Mesenchymal stem cell (in vitro differentiated cells and primary cell): Measurements from ENCODE around the gene PANK2.

Experiments
- DNase-seq: peaks from one replicate; pipeline ENCODE4 v3.0.0-alpha.2; 2013
- H2AFZ ChIP-seq: one replicate; pipeline ENCODE4 v1.6.1; 2013; ENCODE audit warnings: low read depth, mild to moderate bottlenecking, control low read depth, inconsistent platforms, low read length, moderate library complexity
- H2AK5ac ChIP-seq: 2 replicates; pipeline ENCODE4 v1.6.1; 2013; ENCODE audit warnings: low read length, moderate library complexity, mild to moderate bottlenecking, inconsistent platforms; ENCODE audit not compliant: severe bottlenecking
- H2BK120ac ChIP-seq: one replicate; pipeline ENCODE4 v1.6.1; 2013; ENCODE audit warnings: low read depth, mild to moderate bottlenecking, inconsistent platforms, low read length, moderate library complexity
- H2BK12ac ChIP-seq, 2 experiments: one replicate each; pipeline ENCODE4 v1.6.1; 2013; ENCODE audit warnings: inconsistent platforms in 2 of 2, low read length in 2 of 2, mild to moderate bottlenecking in 2 of 2, moderate library complexity in 2 of 2, control low read depth in 1 of 2
- H2BK15ac ChIP-seq: one replicate; pipeline ENCODE4 v1.6.1; 2013; ENCODE audit warnings: mild to moderate bottlenecking, low read depth, inconsistent platforms; ENCODE audit not compliant: poor library complexity, severe bottlenecking
- H2BK5ac ChIP-seq: 2 replicates; pipeline ENCODE4 v1.6.1; 2013; ENCODE audit warnings: low read depth, mild to moderate bottlenecking, low read length, control low read depth, inconsistent platforms; ENCODE audit not compliant: poor library complexity, severe bottlenecking
- H3K14ac ChIP-seq, 2 experiments: one replicate each; pipeline ENCODE4 v1.6.1; 2013; ENCODE audit warnings: inconsistent platforms in 2 of 2, low read length in 2 of 2, control low read depth in 1 of 2, mild to moderate bottlenecking in 1 of 2, moderate library complexity in 1 of 2
- H3K18ac ChIP-seq, 2 experiments: one replicate each; pipeline ENCODE4 v1.6.1; 2013; ENCODE audit warnings: inconsistent platforms in 2 of 2, low read length in 2 of 2, control low read depth in 1 of 2, low read depth in 1 of 2, mild to moderate bottlenecking in 1 of 2
- H3K23ac ChIP-seq, 2 experiments: one replicate each; pipeline ENCODE4 v1.6.1; 2013; ENCODE audit warnings: inconsistent platforms in 2 of 2, low read length in 2 of 2, mild to moderate bottlenecking in 2 of 2, moderate library complexity in 2 of 2, control low read depth in 1 of 2
- H3K27ac ChIP-seq: 2 replicates; pipeline ENCODE4 v1.5.1; 2013; ENCODE audit warnings: mild to moderate bottlenecking, moderate library complexity, low read length, control low read depth, inconsistent platforms; ENCODE audit not compliant: poor library complexity, severe bottlenecking
- H3K27me3 ChIP-seq, 2 experiments: 2 replicates each; pipeline versions ENCODE4 v1.6.1 to v1.7.0; 2013; ENCODE audit warnings: low read length in 2 of 2, mild to moderate bottlenecking in 2 of 2, moderate library complexity in 2 of 2, control low read depth in 1 of 2, inconsistent platforms in 1 of 2; ENCODE audit not compliant: control insufficient read depth in 1 of 2, insufficient read depth in 1 of 2
- H3K36me3 ChIP-seq, 2 experiments: 2 replicates each; pipeline versions ENCODE4 v1.6.1 to v1.7.0; 2013; ENCODE audit warnings: low read length in 2 of 2, control low read depth in 1 of 2, inconsistent platforms in 1 of 2, low read depth in 1 of 2, mild to moderate bottlenecking in 1 of 2; ENCODE audit not compliant: insufficient read depth in 2 of 2, control insufficient read depth in 1 of 2
- H3K4ac ChIP-seq, 2 experiments: one replicate each; pipeline ENCODE4 v1.6.1; 2013; ENCODE audit warnings: inconsistent platforms in 2 of 2, low read length in 2 of 2, mild to moderate bottlenecking in 2 of 2, moderate library complexity in 2 of 2, control low read depth in 1 of 2, low read depth in 1 of 2
- H3K4me1 ChIP-seq: 2 replicates; pipeline ENCODE4 v1.6.1; 2013; ENCODE audit warnings: low read depth, low read length, control low read depth; ENCODE audit not compliant: control insufficient read depth, insufficient read depth
- H3K4me2 ChIP-seq: 2 replicates; pipeline ENCODE4 v1.6.1; 2013; ENCODE audit warnings: low read length, mild to moderate bottlenecking, inconsistent platforms; ENCODE audit not compliant: poor library complexity, severe bottlenecking
- H3K4me3 ChIP-seq, 2 experiments: 2 replicates each; pipeline versions ENCODE4 v1.5.1 to v1.7.0; 2013; ENCODE audit warnings: low read length in 2 of 2, mild to moderate bottlenecking in 2 of 2, control low read depth in 1 of 2, low read depth in 1 of 2; ENCODE audit not compliant: insufficient read depth in 1 of 2
- H3K79me1 ChIP-seq: replicated peaks from 2 replicates; pipeline ENCODE4 v1.6.1; 2013; ENCODE audit warnings: mild to moderate bottlenecking, control low read depth, low read length, inconsistent platforms; ENCODE audit not compliant: poor library complexity, severe bottlenecking
- H3K9ac ChIP-seq: 2 replicates; pipeline ENCODE4 v1.7.0; 2013; ENCODE audit warnings: mild to moderate bottlenecking, low read length, moderate library complexity
- H3K9me3 ChIP-seq: 2 replicates; pipeline ENCODE4 v1.7.0; 2013; ENCODE audit warnings: mild to moderate bottlenecking, low read length; ENCODE audit not compliant: control insufficient read depth
- H4K8ac ChIP-seq: one replicate; pipeline ENCODE4 v1.6.1; 2013; ENCODE audit warnings: inconsistent platforms, mild to moderate bottlenecking, low read length, moderate library complexity
- H4K91ac ChIP-seq: one replicate; pipeline ENCODE4 v1.6.1; 2013; ENCODE audit warnings: mild to moderate bottlenecking, low read length, inconsistent platforms
- WGBS: methylation state at CpG from one replicate; pipeline ENCODE4 v1.1.7; 2013; ENCODE audit warnings: mixed read lengths; 5-methylcytosine and 5-hydroxymethylcytosine counted together

PANK2 gene

GRCh38 chr20:3869839-3870634, 19.1 kb upstream of the PANK2 start:
- Histone ChIP-seq H2BK12ac (no peak overlapping the region), H3K4me1 (peaks cover 4% of the 10 kb centered on the region), H3K27me3 (no peaks in the 10 kb centered on the region), H2BK15ac (no peak overlapping the region), H3K4me3 (no peak overlapping the region), H3K9me3 (no peaks in the 10 kb centered on the region), H3K36me3 (peaks cover 60 to 90% of the 10 kb centered on the region in 2 experiments), H2AFZ (no peak overlapping the region), H3K23ac (no peak overlapping the region), H3K4me2 (no peak overlapping the region), H2BK120ac (no peak overlapping the region), H3K14ac (no peak overlapping the region), H3K79me1 (peaks cover 40% of the 10 kb centered on the region), H3K27ac (no peak overlapping the region), H2AK5ac (no peak overlapping the region), H3K4ac (no peak overlapping the region), H4K91ac (peak overlapping the region; percentile 25), H2BK5ac (no peak overlapping the region), H3K9ac (no peak overlapping the region), H4K8ac (no peak overlapping the region), H3K18ac (no peak overlapping the region)
- 94% methylated on average over 9 of the region's 10 CpGs for WGBS
- no peak for DNase-seq

GRCh38 chr20:3871550-3872265, 17.5 kb upstream of the PANK2 start:
- H4K91ac ChIP-seq, result no peak overlapping the region
- no peak overlapping the region for H3K18ac ChIP-seq
- H3K14ac ChIP-seq, result no peak overlapping the region
- no peak overlapping the region for H3K4me3 ChIP-seq
- H2AK5ac ChIP-seq, result no peak overlapping the region
- H2BK5ac ChIP-seq, result no peak overlapping the region
- no peaks in the 10 kb centered on the region for H3K27me3 ChIP-seq
- WGBS, result 99% methylated on average over 4 of the region's 4 CpGs
- H3K4ac ChIP-seq, result no peak overlapping the region
- no peak overlapping the region for H2BK120ac ChIP-seq
- DNase-seq, result peak; percentile 84
- H3K79me1 ChIP-seq, result peaks cover 42% of the 10 kb centered on the region
- H3K36me3 ChIP-seq, result peaks cover 47 to 78% of the 10 kb centered on the region in 2 experiments
- no peak overlapping the region for H2AFZ ChIP-seq
- no peaks in the 10 kb centered on the region for H3K9me3 ChIP-seq
- H3K4me1 ChIP-seq, result peaks cover 4% of the 10 kb centered on the region
- no peak overlapping the region for H3K23ac ChIP-seq
- no peak overlapping the region for H2BK15ac ChIP-seq
- no peak overlapping the region for H3K4me2 ChIP-seq
- H4K8ac ChIP-seq, result no peak overlapping the region
- H3K9ac ChIP-seq, result peak overlapping the region; percentile 12
- no peak overlapping the region for H2BK12ac ChIP-seq
- H3K27ac ChIP-seq, result no peak overlapping the region

- no peak overlapping the region for H2BK5ac ChIP-seq
- H2AFZ ChIP-seq, result no peak overlapping the region
- H2BK12ac ChIP-seq, result no peak overlapping the region
- no peak overlapping the region for H3K9ac ChIP-seq
- H2BK120ac ChIP-seq, result no peak overlapping the region
- H4K91ac ChIP-seq, result no peak overlapping the region
- H3K4me2 ChIP-seq, result no peak overlapping the region
- H3K36me3 ChIP-seq, result peaks cover 39 to 60% of the 10 kb centered on the region in 2 experiments
- H4K8ac ChIP-seq, result no peak overlapping the region
- no peaks in the 10 kb centered on the region for H3K9me3 ChIP-seq
- H3K27me3 ChIP-seq, result no peaks in the 10 kb centered on the region
- no peak overlapping the region for H3K18ac ChIP-seq
- no peak for DNase-seq
- H3K4me1 ChIP-seq, result peaks cover 5% of the 10 kb centered on the region
- H3K23ac ChIP-seq, result no peak overlapping the region
- no peak overlapping the region for H2AK5ac ChIP-seq
- H3K4me3 ChIP-seq, result no peak overlapping the region
- peaks cover 37% of the 10 kb centered on the region for H3K79me1 ChIP-seq
- no peak overlapping the region for H2BK15ac ChIP-seq
- H3K4ac ChIP-seq, result no peak overlapping the region
- H3K27ac ChIP-seq, result no peak overlapping the region
- no peak overlapping the region for H3K14ac ChIP-seq
- 96% methylated on average over 5 of the region's 5 CpGs for WGBS
Measured at GRCh38 chr20:3873507-3873906, 15.7 kb upstream of the PANK2 start.

GRCh38 chr20:3874194-3874844, 14.9 kb upstream of the PANK2 start:
- Histone ChIP-seq H4K91ac (no peak overlapping the region), H3K9me3 (no peaks in the 10 kb centered on the region), H4K8ac (peak overlapping the region; percentile 36), H2BK12ac (no peak overlapping the region), H2BK15ac (no peak overlapping the region), H2BK120ac (no peak overlapping the region), H3K4me2 (no peak overlapping the region), H2BK5ac (no peak overlapping the region), H3K23ac (no peak overlapping the region), H3K18ac (no peak overlapping the region), H2AFZ (no peak overlapping the region), H3K27me3 (no peaks in the 10 kb centered on the region), H3K14ac (no peak overlapping the region), H3K4me1 (peaks cover 6% of the 10 kb centered on the region), H2AK5ac (no peak overlapping the region), H3K27ac (no peak overlapping the region), H3K4me3 (no peak overlapping the region), H3K79me1 (peaks cover 39% of the 10 kb centered on the region), H3K4ac (no peak overlapping the region), H3K36me3 (peaks cover 42 to 54% of the 10 kb centered on the region in 2 experiments), H3K9ac (no peak overlapping the region)
- WGBS, result 79% methylated on average over 3 of the region's 3 CpGs
- DNase-seq, result no peak
